Measurements from ENCODE around the gene ABCC6. TPM values are rescaled to one million over a fixed set of nuclear protein-coding genes. Genes with fewer than 3 reads are reported as not detected.
"Not testable (repeated sequence)": the region's sequence is repeated elsewhere in the genome, so short reads cannot be mapped to it uniquely, and the experiment has no call there.

ABCC6 gene
- total RNA-seq, 1 donor from 2014 or later: 0.07 TPM

DNA sequence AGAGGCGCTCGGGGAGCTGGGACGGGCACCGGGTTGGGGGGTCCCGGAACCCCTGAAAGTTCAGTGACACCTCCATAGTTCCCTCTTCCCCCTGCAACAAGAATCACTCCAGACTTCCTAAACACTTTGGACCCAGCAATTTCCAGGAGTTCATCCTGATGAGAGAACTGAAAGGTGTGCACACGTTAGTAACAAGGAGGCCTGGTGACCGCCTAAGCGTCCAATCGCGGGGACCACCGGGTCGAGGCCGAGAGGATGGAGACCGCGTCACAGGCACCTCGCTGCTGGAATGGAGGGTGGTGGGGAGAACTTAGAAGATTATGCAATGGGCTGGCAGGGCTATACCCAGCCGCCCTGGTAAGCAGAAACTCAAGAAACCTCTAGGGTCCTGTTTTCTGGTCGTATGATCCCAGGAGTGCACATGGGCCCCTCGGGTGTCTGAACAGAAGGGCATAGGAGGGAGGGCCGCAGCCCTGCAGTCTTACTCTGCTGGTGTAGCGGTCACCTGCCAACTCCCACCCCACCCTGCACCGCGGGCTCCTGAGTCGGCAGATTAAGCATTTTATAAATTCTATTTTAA lies 458 bp upstream of the ABCC6 start:
- intact Hi-C loops (cut with micrococcal nuclease): not testable (repeated sequence)

DNA sequence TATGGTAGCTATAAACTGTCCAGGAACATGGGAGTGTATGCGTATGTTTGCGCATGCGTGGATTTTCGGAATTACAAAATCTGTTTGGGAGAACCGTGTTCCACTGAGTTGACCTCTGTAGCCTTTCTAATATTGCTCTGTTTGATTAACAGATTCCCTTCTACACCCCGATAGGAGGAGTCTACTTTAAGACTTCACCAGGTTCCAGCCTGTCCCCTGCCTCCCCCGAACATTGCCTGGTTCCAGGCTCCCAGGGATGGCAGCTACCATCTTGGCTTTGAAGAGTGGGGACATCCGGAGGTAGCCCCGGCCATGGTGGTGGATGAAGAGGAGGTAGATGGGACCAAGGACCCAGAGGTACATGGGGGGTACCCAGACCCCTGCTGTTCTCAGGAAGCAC lies 1.9 kb downstream of the ABCC6 start:
- intact Hi-C loops (cut with micrococcal nuclease): not testable (repeated sequence)

DNA sequence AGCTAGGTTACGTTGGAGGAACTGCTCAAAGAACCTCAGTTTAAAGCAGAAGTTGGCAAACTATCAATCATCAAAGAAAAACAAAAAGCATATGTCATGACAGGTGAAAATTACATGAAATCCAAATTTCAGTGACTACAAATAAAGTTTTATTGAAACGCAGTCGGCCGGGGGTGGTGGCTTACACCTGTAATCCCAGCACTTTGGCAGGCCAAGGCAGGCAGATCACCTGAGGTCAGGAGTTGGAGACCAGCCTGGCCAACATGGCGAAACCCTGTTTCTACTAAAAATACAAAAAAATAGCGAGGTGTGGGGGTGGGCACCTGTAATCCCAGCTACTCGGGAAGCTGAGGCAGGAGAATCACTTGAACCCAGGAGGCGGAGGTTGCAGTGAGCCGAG lies 2.8 kb downstream of the ABCC6 start:
- intact Hi-C loops (cut with micrococcal nuclease): not testable (repeated sequence)

DNA sequence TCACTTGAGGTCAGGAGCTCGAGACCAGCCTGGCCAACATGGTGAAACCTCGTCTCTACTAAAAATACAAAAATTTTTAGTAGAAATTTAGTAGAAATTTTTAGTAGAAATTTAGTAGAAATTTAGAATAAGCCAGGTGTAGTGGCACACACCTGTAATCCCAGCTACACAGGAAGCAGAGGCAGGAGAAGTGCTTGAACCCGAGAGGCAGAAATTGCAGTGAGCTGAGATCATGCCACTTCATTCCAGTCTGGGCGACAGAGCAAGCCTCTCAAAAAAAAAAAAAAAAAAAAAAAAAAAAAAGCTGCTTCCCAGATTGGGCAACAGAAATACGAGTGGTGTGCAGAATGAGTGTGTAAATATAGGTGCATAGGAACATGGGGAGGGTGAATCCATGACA lies 4.5 kb downstream of the ABCC6 start:
- intact Hi-C loops (cut with micrococcal nuclease): not testable (repeated sequence)

DNA sequence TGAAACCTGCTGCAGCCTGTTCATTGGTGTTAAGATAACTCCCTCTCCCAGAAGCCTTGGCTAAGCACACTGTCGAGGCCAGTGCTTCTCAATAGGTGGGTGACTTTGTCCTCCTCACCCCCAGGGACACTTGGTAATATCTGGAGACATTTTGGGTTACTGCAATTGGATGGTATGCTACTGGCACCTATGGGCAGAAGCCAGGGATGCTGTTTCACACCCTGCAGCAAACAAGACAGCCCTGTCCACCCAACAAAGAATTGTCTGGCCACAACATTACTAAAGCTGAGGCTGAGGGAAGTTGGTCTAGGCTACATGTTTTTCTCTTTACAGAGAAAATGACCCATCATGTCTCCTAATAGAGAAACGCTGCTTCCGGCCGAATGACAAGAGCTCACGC lies 4.9 kb downstream of the ABCC6 start:
- intact Hi-C loops (cut with micrococcal nuclease): not testable (repeated sequence)

DNA sequence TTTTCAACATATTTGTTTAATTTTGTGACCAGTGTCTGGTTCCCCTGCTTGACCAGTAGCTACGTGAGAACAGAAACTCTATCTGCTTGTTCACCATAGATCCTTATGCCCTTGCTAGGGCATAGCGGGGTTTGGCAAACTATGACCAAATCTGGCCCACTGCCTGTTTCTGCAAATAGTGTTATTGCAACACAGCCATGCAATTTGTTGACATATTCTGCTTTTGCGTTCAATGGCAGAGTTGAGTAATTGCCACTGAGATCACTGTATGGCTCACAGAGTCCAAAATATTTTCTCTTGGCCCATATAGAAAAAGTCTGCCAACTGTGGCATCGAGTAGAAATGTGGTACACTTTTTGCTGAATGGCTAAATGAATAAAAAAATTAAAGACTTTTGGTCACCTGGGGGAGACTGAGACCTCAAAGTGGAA lies 9.4 kb downstream of the ABCC6 start:
- intact Hi-C loops (cut with micrococcal nuclease): not testable (repeated sequence)

DNA sequence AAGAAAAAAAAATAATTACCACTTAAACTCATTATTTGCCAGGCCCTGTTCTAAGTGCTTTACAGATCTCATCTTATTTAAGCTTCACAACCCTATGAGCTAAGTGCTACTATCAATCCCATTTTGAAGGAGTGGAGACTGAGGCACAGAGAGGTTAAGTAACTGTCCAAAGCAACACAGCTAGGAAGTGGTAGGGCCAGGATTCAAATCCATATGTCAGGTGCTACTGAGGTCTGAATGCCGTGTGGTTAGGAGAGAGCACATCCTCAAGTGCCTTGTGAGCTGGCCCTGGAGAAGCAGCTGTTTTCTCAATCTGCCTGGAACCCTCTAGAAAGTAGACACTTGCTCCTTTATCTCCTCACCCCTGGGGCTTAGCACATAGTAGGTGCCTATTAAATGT lies 11.9 kb downstream of the ABCC6 start:
- intact Hi-C loops (cut with micrococcal nuclease): not testable (repeated sequence)

DNA sequence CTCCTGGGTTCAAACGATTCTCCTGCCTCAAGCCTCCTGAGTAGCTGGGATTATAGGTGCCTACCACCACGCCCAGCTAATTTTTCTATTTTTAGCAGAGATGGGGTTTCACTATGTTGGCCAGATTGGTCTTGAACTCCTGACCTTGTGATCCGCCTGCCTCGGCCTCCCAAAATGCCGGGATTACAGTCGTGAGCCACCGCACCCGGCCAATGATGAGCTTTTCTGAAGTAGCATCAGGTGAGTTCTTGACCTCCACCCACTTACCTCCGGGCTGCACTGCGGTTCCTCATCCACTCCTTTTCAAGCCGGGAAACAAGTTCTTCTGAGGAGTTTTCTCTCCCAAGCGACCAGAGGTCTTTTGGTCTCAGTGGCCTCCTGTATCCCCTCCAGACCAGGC lies 14.8 kb downstream of the ABCC6 start:
- intact Hi-C loops (cut with micrococcal nuclease): not testable (repeated sequence)

DNA sequence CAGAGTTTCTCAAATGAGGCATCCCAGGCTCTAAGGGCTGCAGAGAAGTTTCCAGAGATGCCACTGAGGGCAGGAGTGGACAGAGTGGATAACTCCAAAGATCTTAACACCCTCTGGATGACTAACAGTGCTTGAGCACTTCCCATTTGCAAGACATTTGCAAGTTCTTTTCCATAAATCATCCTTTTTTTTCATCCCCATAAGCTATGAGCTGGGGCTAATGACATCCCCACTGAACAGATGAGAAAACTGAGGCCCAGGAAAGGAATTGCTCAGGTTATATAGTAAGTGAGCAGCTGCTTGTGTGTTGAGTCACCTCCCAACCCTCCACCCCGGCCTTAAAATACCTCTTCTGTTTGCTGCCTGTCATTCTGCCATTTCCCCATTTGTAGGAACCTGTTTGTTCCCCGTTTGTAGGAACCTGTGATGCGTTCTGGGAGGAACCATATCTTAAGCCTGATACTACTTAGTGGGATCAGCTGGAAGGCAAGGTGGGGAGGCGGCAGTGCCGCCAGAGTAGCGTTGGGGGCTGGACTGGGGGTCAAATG lies 15.4 kb downstream of the ABCC6 start:
- intact Hi-C loops (cut with micrococcal nuclease): not testable (repeated sequence)

DNA sequence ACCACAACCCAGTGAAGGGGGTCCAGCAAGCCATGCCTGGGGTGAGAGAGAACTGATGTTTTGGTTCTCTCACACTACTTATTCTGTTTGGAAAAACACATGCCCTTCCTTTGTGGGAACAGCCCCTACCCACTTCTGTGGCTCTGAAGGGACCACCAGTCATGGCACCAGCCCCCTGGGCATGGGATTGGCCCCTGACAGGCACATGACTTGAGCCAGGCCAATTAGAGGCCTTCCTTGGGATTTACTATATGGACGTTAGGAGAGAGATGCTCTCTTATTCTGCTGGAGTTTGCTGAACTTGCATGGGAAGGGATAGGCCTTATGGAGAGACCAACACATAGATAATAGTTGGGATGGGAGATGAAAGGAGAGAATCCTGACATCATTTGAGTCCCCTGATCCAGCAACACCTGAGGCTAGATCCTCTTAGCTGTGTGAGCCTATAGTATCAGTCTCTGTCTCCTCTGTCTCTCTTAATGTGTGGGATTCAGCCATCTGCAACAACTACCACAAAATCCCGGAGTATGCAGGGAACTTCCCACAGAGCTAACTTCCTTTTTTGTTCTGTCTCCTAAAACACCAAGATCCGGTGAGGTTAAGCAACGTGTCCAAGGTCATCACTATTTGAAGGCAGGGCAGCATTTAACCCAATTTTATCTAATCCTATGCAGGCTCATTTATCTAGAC lies 16.1 kb downstream of the ABCC6 start:
- intact Hi-C loops (cut with micrococcal nuclease): not testable (repeated sequence)

DNA sequence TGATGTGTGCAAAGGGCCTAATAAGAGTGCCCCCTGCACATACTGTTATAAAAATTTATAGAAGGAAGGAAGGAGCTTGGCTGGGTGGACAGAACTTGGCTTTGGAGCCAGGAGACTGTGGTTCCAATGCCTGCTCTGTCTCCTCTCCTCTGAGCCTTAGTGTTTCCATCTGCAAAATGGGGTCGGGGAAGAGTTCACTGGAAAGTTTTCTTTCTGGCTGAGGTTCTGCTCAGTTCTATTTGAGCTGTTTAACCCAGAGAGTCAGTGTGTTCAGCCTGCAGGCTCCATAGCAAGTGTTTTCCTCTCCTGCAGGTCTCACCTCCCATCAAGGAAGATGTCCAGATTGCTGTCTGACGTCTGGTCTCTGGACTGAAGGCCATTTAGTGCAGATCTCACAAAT lies 17.4 kb downstream of the ABCC6 start:
- intact Hi-C loops (cut with micrococcal nuclease): not testable (repeated sequence)

DNA sequence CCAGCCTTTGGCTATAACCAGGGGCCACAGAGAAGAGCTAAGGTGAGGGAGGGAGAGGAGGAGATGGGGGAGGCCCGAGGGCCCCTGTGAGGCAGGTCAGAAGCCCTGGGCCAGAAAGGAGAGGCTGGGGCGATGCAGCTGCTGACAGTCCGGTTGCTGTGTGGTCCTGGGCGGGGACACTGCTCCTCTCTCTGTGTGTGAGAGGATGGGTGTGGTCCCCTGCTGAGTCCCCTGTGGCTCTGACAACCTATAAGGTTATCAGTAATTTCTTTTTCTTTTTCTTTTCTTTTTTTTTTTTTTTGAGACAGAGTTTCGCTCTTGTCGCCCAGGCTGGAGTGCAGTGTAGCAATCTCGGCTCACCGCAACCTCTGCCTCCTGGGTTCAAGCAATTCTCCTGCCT lies 18.7 kb downstream of the ABCC6 start:
- intact Hi-C loops (cut with micrococcal nuclease): not testable (repeated sequence)

DNA sequence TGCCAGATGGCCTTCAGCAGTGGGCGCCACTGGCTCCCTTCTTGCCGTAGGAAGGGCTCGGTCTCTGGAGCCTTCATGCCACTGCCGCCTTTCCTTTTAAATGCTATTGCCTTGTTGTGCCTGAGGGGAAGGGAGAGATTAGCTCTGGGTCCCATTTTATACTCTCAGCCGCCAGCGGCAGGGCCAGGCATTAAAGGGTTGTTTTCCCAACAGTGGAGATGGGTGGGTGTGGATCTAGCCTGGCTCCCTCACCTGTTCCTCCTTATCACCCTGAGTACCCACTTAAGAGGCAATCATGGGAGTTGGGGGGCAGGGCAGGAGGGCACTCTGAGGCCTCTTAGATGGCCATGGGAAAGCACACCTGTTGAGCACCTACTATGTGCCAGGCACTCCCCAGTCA lies 19.8 kb downstream of the ABCC6 start:
- intact Hi-C loops (cut with micrococcal nuclease): not testable (repeated sequence)

DNA sequence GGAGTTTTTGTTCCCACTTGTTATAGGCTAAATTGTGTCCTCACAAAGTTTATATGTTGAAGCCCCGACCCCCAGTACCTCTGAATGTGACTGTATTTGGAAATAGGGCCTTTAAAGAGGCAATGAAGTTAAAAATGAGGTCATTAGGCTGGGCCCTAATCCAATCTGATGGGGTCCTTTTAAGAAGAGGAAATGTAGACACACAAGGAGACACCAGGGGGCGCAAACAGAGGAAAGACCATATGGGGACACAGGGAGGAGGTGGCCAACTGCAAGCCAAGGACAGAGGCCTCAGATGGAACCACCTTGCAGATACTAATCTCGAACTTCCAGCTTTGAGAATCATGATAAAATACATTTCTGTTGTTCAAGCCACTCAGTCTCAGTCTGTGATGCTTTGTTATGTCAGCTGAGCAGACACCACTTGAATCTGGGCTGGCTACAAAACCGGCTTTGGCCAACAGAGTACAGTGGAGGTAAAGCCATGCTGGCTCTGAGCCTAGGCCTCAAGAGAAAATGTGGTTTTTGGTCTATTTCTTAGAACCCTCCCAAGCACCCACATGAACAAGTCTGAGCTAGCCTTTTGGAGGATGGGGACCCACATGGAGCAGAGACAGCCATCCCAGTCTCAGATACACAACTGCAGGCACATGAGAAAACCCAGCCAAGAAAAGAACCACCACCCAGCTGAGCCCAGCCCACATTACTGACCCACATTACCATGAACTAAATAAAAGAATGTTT lies 20.7 kb downstream of the ABCC6 start:
- intact Hi-C loops (cut with micrococcal nuclease): not testable (repeated sequence)

DNA sequence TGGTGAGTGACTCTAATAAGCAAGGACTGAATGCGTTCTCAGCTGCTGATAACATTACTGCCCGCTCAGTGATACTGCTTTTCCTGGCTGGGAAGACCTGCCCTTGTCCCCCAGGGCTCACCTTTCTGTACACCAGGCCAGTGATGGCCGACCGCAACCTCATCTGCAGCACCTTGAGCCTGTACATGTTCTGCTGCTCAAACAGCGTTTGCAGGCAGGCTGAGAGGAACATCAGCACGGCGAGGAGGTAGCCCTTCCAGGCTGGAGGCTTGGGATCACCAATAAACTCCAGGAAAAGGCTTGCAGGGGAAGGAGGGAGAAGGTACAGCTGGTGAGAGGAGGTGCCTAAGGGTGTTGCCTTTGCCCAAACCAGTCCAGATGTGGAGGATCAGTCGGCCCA lies 21.4 kb downstream of the ABCC6 start:
- intact Hi-C loops (cut with micrococcal nuclease): not testable (repeated sequence)

DNA sequence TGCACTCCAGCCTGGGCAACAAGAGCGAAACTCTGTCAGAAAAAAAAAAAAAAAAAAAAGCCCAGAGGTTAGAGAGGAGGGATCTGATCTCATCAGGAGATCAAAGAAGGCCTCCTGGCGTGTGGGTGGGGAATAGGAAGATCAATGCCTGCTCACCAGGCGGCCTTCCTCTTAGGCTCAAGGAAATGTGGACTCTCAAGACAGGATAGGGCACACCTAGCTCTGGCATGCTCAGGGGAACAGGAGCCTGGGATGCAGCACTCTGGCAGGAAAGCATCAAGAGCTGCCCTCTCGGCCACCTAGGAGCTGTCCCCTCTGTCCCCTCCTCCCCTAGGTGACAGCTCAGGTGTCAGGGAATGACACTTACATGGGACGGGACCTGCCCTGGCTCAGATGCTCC lies 22.9 kb downstream of the ABCC6 start:
- intact Hi-C loops (cut with micrococcal nuclease): not testable (repeated sequence)

DNA sequence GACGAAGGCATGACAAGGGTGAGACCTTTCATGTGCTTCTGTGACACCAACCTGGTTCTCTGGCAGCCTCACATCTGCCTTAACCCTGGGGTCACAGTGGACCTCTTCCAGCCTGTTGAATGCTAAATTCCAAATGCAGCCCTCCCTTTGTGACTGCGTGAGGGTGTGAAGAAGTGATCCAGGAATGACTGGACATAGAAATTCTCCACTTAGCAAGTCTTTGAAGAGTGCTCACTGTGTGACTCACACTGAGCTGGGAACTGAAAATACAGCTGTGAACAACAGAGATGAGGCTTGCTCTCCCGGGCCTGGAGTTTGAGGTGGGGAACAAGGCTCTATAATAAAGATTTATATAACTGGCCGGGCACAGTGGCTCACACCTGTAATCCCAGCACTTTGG lies 23.9 kb downstream of the ABCC6 start:
- intact Hi-C loops (cut with micrococcal nuclease): loop anchor here (10.0 kb wide), 1 partner anchor 365 kb away; no protein-coding TSS in a partner anchor

DNA sequence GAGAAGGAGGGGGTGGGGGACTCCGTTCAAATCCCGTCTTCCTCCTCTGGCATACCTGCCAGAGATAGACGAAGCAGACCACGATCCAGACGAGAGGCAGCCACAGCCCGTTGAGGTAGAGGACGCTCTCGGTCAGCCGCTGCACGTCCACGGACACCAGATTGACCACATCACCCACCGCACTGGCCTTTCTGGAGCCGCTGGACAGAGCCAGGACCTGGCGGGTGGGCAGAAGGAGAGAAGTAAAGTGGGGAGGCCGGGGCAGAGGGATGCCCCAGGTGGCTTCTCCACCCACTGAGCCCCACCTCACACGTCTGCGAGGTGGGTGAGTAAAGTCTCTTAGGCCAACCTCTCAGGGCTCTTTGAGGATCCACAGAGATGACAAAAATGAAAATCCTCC lies 25.3 kb downstream of the ABCC6 start:
- intact Hi-C loops (cut with micrococcal nuclease): loop anchor here (10.0 kb wide), 1 partner anchor 363 kb away; no protein-coding TSS in a partner anchor

DNA sequence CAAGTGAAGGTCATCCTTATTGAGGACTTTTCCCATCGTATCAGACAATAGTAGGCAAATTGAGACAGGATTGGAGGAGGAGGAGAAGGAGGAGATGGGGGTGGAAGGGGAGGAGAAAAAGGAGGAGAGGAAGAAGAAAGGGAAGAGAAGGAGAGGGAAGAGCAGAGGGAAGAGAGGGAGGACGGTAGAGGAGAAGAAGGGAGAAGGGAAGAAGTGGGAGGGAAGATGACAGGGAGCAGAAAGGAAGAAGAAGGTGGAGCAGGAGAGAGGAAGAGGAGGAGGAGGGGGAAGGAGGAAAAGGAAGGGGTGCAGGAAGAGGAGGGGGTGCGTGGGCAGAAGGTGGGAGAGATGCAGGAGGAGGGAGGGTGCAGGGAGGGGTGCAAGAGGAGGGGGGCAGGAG lies 26.0 kb downstream of the ABCC6 start:
- intact Hi-C loops (cut with micrococcal nuclease): loop anchor here (10.0 kb wide), 1 partner anchor 363 kb away; no protein-coding TSS in a partner anchor

DNA sequence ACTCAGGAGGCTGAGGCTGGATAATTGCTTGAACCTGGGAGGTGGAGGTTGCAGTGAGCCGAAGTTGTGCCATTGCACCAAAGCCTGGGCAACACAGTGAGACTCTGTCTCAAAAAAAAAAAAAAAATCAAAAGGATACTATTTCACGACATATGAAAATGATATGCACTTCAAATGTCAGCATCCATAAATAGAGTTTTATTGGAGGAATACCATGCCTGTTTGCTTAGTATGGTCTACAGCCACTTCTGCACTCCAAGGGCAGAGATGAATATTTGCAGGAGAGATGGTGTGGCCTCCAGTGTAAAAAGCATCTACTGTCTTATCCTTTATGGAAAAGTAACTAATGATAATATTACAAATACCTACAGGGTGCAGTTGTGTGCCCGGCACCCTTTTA lies 27.2 kb downstream of the ABCC6 start:
- intact Hi-C loops (cut with micrococcal nuclease): loop anchor here (10.0 kb wide), 1 partner anchor 361 kb away; no protein-coding TSS in a partner anchor

DNA sequence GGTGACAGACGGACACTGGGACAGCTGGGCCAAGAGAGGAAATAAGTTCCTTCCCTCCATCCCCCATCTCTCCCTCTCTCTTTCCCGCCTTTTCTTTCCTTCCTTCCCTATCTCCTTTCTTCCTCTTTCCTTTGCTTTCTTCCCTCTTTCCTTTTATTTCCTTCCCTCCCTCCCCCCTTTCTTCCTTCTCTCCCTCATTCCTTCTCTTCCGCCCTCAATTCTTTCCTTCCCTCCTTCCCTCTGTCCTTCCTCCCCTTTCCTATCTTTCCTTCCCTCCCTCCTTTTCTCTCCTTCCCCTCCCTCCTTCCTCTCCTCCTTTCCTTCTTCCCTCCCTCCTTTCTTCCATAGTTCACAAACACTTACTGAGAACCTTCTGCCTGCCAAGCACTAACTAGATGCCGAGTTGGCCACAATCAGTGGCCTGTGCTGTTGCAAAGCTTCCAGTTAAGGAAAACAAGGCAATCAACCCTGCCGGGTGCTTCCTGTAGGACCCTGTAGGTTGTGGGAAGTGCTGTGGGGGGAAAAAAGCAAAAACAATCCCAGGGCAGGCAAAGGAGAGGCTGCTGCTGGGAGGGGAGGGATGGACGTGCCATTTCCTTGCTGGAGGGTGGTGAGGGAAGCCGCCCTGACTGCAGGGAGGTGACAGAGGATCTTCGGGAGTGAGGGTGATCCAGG lies 31.7 kb downstream of the ABCC6 start:
- intact Hi-C loops (cut with micrococcal nuclease): loop anchor here (10.0 kb wide), 1 partner anchor 357 kb away; no protein-coding TSS in a partner anchor
